Glomerular visceral epithelial cell (primary cell): ENCODE data around the gene NETO1.

Experiments used
- DNase-seq: peaks from one replicate; pipeline ENCODE4 v3.0.0-alpha.2; 2016; ENCODE audit errors: extremely low spot score

The NETO1 gene

DNA sequence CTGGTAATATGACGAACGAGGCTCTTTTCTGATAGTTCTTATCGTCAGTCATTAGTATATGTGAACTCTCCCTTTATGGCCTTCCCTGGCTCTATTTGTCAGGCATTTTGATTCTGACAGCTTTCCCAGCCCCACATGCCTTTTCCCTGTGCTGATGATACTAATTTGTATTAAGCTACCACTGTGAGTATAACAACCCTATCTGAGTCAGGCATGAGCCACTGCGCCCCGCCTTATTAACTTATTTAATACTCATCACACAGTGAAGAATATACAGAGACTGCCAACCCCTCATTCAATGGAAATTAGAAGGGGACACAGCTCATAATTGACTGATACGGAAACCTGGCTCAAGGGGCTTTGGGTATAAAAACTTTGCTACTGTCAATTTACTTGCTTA lies 140.0 kb downstream of the NETO1 start:
- no peak for DNase-seq

DNA sequence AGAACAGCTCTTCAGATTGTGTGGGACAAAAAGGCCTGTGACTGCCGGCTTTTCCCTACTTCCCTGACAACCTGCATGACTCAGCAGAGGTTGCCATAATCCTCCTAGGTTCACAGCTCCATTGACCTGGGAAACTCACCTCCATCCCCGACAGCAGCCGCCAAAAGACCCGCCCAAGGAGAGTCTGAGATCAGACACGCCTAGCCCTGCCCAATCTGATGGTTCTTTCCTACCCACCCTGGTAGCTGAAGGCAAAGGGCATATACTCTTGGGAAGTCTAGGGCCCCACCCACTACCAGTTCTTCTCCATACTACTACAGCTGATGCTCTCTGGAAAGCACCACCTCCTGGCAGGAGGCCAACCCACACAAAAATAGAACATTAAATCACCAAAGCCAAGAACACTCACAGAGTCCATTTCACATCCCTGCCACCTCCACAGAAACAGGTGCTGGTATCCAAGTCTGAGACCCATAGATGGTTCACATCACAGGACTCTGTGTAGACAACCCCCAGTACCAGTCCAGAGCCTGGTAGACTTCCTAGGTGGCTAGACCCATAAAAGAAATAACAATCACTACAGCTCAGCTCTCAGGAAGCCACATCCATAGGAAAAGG lies 140.6 kb downstream of the NETO1 start:
- DNase-seq: peak; percentile 5

GRCh38 chr18:72726201-72726600 lies 141.6 kb downstream of the NETO1 start:
- DNase-seq: no peak

DNA sequence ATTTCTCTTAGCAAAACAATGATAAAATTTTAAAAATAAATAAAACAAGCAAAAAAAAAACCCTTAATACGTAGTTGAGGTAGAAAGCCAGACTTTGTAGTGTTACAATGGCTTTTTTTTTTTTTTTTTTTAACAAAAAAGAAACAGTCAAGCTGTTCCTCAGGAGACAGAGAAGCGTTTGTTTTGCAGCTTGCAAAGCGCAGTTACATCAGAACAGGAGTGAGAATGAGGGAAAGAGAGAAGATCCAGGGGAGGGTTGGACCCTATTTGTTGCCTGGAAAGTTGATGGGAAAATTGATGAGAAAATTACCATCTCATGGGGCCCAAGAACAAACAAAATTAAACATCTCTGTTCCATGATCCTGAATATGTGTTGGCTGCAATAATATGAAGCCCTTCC lies 146.5 kb downstream of the NETO1 start:
- DNase-seq: no peak

- no peak for DNase-seq
Measured at GRCh38 chr18:72720116-72720515, 147.7 kb downstream of the NETO1 start.

- DNase-seq: no peak
Measured at GRCh38 chr18:72704202-72704601, 163.6 kb downstream of the NETO1 start.

DNA sequence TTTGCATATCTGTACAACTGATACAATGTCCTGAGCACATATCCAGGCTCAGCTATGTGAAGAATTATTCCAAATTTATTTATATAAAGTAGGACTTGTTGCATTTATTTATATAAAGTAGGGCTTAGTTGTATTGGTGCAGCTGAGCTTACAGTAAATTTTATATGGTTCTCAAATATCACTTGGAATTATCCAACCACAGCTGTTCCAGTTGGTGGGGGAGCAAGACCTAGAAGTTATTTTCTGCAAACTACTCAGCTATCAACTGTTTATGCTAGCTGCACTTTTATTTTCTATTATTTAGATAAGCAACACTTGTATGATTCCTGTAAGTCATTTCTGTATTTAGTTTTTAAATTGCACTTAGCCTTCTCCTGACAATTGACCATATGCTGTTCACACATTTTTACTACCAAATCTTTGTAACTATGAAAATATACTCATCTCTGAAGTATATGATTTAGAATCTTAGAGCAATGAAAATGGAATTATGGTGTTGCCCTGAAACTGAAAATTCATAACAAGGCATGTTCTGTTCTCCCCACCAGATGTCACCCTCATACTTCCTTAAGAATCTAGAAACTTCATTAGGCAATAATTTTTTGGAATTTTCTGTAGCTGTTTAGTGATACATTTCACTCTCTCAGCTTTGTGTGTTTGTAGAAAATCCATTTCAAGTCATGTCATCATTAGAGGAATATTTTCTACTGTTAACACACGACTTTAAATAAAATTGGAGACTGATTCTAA lies 166.7 kb downstream of the NETO1 start:
- DNase-seq: peak; percentile 3

- no peak for DNase-seq
Measured at GRCh38 chr18:72697706-72698105, 170.1 kb downstream of the NETO1 start.

- no peak for DNase-seq
Measured at GRCh38 chr18:72692595-72692994, 175.2 kb downstream of the NETO1 start.
